PC-9 (cell line): ENCODE data around the gene DNAAF5. TPM values are rescaled to one million over a fixed set of nuclear protein-coding genes. Genes with fewer than 3 reads are reported as not detected.

ENCODE experiments used
- BruUV-seq: library from RNA; stranded (reverse); fragments of 400-500 nt; replicated peaks from 2 replicates; lab custom pipeline; 2021; lab: Mats Ljungman, UMichigan
- CTCF ChIA-PET: fragments of 300-600 bp; sonication (Branson Sonifier 250); formaldehyde crosslinking; loops from one replicate; lab custom pipeline; 2022; ENCODE audit warnings: antibody characterized with exemption; lab: Charles Lee
- POLR2A ChIA-PET: fragments of 300-600 bp; sonication (Branson Sonifier 250); formaldehyde crosslinking; loops from one replicate; lab custom pipeline; 2022; ENCODE audit warnings: antibody characterized with exemption; ENCODE audit not compliant: unreplicated experiment; lab: Charles Lee
- DNase-seq, 2 experiments: peaks; one replicate each; pipeline versions ENCODE4 v3.0.0 to v3.0.0-alpha.2; 2015 to 2022; ENCODE audit warnings: mixed read lengths in 1 of 2
- H2AFZ ChIP-seq: fragments of 200-600 bp; sonication (generic); 2 replicates; pipeline ENCODE4 v1.8.1; 2017; ENCODE audit warnings: antibody characterized with exemption
- H3F3A ChIP-seq: fragments of 200-600 bp; sonication (generic); 2 replicates; pipeline ENCODE4 v1.8.1; 2017; ENCODE audit warnings: antibody characterized with exemption, mild to moderate bottlenecking, low read depth; ENCODE audit not compliant: insufficient read depth
- H3K27ac ChIP-seq: fragments of 200-600 bp; sonication (generic); 2 replicates; pipeline ENCODE4 v1.6.1; 2016; ENCODE audit warnings: mixed run types
- H3K27me3 ChIP-seq: fragments of 200-600 bp; sonication (generic); 2 replicates; pipeline ENCODE4 v1.6.1; 2016; ENCODE audit warnings: low read depth, mixed run types; ENCODE audit not compliant: insufficient read depth
- H3K36me3 ChIP-seq: fragments of 200-600 bp; sonication (generic); 2 replicates; pipeline ENCODE4 v1.6.1; 2016; ENCODE audit warnings: low read depth, mixed run types
- H3K4me1 ChIP-seq: fragments of 200-600 bp; sonication (generic); replicated peaks from 2 replicates; pipeline ENCODE4 v1.6.1; 2016; ENCODE audit warnings: mixed run types; ENCODE audit not compliant: insufficient read depth
- H3K4me2 ChIP-seq: fragments of 200-600 bp; sonication (generic); 2 replicates; pipeline ENCODE4 v1.6.1; 2017; ENCODE audit warnings: mixed run types
- H3K4me3 ChIP-seq: fragments of 200-600 bp; sonication (generic); 2 replicates; pipeline ENCODE4 v1.6.1; 2016; ENCODE audit warnings: mixed run types
- H3K79me2 ChIP-seq: fragments of 200-600 bp; sonication (generic); 2 replicates; pipeline ENCODE4 v1.6.1; 2017; ENCODE audit warnings: low read depth, mixed run types
- H3K9me2 ChIP-seq: fragments of 200-600 bp; sonication (generic); 2 replicates; pipeline ENCODE4 v1.8.1; 2017; ENCODE audit warnings: mild to moderate bottlenecking; ENCODE audit not compliant: insufficient read depth
- H3K9me3 ChIP-seq: fragments of 200-600 bp; sonication (generic); 2 replicates; pipeline ENCODE4 v1.8.1; 2016; ENCODE audit warnings: low read depth; ENCODE audit not compliant: insufficient read depth
- H4K20me1 ChIP-seq: fragments of 200-600 bp; sonication (generic); 2 replicates; pipeline ENCODE4 v1.8.1; 2017; ENCODE audit not compliant: insufficient read depth
- EZH2 ChIP-seq: fragments of 200-600 bp; sonication (generic); IDR thresholded peaks from 2 replicates; pipeline ENCODE4 v1.8.0; 2017; ENCODE audit warnings: antibody characterized with exemption, low read depth
- intact Hi-C: fragments of 100-400 bp; cut with micrococcal nuclease; formaldehyde crosslinking; loops from one replicate; pipeline ENCODE4 v1.10.0; 2022; ENCODE audit not compliant: unreplicated experiment
- total RNA-seq: library from RNA; stranded (reverse); gene quantifications from 2 replicates; pipeline ENCODE4 v1.2.3, GENCODE V29; 2021
- TF ChIP-seq, protein P1 (sequence below): fragments of 200-600 bp; sonication (generic); conservative IDR thresholded peaks from 2 replicates; pipeline ENCODE4 v1.6.1; 2017; ENCODE audit warnings: mixed run types, antibody characterized with exemption, mild to moderate bottlenecking, moderate library complexity

DNAAF5 gene
- total RNA-seq, 1 experiment from 2014 or later = 63.2 TPM

DNA sequence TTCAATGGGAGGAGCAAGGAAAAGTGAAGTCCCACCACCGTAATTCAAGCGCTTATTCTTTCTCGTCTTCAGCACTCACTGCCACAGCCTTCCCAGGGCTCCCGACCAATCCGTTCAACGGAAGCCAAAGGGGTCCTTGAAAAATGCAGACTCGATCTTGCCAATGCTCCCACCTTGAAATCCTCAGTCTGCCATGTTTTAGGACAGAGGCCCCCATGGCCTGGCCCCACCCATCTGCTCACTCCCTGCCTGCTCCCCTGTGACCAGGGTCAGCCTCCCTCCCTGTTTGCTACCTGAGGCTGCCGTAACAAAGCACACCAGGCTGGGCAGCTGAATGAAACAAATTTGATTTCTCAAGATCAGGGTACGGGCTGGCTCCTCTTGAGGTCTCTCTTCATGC lies 3.0 kb upstream of the DNAAF5 start:
- DNase-seq = no peak
- Histone ChIP-seq H3K79me2 (peaks cover 51% of the 10 kb centered on the region), H2AFZ (no peak overlapping the region), H3K4me3 (no peak overlapping the region), H3K9me2 (no peaks in the 10 kb centered on the region), H3K4me2 (no peak overlapping the region), H4K20me1 (peaks cover 9% of the 10 kb centered on the region), H3F3A (peaks cover 14% of the 10 kb centered on the region), H3K27ac (no peak overlapping the region), H3K36me3 (peaks cover 38% of the 10 kb centered on the region), H3K4me1 (peaks cover 25% of the 10 kb centered on the region), H3K27me3 (no peaks in the 10 kb centered on the region), H3K9me3 (peaks cover 26% of the 10 kb centered on the region)
- POLR2A ChIA-PET = no interaction called here
- intact Hi-C loops = no loop called here
- CTCF ChIA-PET = no interaction called here
- no TSS peak for BruUV-seq
- TF ChIP-seq, protein P1, sequence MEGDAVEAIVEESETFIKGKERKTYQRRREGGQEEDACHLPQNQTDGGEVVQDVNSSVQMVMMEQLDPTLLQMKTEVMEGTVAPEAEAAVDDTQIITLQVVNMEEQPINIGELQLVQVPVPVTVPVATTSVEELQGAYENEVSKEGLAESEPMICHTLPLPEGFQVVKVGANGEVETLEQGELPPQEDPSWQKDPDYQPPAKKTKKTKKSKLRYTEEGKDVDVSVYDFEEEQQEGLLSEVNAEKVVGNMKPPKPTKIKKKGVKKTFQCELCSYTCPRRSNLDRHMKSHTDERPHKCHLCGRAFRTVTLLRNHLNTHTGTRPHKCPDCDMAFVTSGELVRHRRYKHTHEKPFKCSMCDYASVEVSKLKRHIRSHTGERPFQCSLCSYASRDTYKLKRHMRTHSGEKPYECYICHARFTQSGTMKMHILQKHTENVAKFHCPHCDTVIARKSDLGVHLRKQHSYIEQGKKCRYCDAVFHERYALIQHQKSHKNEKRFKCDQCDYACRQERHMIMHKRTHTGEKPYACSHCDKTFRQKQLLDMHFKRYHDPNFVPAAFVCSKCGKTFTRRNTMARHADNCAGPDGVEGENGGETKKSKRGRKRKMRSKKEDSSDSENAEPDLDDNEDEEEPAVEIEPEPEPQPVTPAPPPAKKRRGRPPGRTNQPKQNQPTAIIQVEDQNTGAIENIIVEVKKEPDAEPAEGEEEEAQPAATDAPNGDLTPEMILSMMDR = no peak
- TF ChIP-seq EZH2 = no peak

DNA sequence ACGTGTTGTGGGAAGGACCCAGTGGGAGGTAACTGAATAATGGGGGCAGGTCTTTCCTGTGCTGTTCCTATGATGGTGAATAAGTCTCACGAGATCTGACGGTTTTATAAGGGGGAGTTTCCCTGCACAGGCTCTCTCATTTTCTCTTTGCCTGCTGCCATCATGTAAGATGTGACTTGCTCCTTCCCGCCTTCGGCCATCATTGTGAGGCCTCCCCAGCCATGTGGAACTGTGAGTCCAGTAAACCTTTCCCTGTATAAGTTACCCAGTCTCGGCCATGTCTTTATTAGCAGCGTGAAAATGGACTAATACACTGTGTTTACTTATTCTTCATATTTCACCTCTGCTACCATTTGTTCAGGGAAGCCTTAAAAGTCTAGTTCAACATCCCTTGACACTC lies 2.2 kb upstream of the DNAAF5 start:
- H3K4me2 ChIP-seq = no peak overlapping the region
- no peaks in the 10 kb centered on the region for H3K9me2 ChIP-seq
- BruUV-seq = no TSS peak
- POLR2A ChIA-PET = no interaction called here
- peaks cover 38% of the 10 kb centered on the region for H3K36me3 ChIP-seq
- TF ChIP-seq EZH2 = no peak
- TF ChIP-seq, protein P1 = no peak
- peaks cover 52% of the 10 kb centered on the region for H3K79me2 ChIP-seq
- H4K20me1 ChIP-seq = peaks cover 13% of the 10 kb centered on the region
- H3K4me3 ChIP-seq = no peak overlapping the region
- intact Hi-C loops = no loop called here
- peaks cover 26% of the 10 kb centered on the region for H3K9me3 ChIP-seq
- peaks cover 14% of the 10 kb centered on the region for H3F3A ChIP-seq
- CTCF ChIA-PET = no interaction called here
- peaks cover 25% of the 10 kb centered on the region for H3K4me1 ChIP-seq
- H3K27ac ChIP-seq = no peak overlapping the region
- no peak for DNase-seq
- no peaks in the 10 kb centered on the region for H3K27me3 ChIP-seq
- H2AFZ ChIP-seq = no peak overlapping the region

DNA sequence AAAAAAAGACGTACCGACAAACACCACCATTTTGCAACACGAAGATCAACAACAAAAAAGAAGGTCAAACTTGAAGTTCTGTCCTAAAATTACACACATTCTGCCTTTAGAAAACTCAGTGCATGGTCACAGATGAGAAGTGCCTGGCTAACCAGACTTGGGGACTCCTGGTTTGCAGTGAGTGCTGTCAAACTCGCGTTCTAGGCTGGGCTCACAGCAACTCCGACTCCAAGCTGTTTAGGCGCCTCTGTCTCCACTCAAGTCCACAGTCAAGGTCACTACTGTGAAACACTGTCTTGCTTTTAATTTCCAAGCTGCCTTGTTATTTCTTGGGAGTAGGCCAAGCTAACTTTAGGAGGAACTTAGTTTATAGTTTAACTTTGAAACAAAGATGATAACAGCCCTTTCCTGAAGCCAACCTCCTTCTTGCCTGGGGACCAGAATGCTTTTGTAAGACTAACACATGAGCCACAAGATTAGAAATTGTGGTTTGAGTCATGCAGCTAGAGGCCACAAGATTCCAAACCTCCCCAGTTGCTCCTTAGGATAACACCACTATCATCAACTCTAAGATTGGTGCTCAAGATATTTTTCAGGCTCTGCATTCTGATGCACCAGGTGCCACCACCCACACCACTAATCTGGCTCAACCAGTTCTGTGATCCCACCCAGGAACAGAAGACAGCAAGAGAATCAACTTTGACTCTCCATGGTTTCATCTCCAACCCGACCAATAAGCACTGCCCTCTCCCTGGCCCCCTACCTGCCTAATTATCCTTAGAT lies 1.1 kb upstream of the DNAAF5 start:
- TSS peak; percentile 62 for BruUV-seq
- CTCF ChIA-PET = no interaction called here
- peaks cover 38% of the 10 kb centered on the region for H3K36me3 ChIP-seq

More for the DNA sequence above, 1.1 kb upstream of the DNAAF5 start:
- Histone ChIP-seq H3K27ac (peak overlapping the region; percentile 68), H3K4me1 (peaks cover 25% of the 10 kb centered on the region), H3K9me2 (no peaks in the 10 kb centered on the region), H4K20me1 (peaks cover 10% of the 10 kb centered on the region), H2AFZ (no peak overlapping the region), H3K79me2 (peaks cover 52% of the 10 kb centered on the region), H3K4me2 (peak overlapping the region; percentile 96), H3F3A (peaks cover 14% of the 10 kb centered on the region), H3K4me3 (peak overlapping the region; percentile 74), H3K9me3 (peaks cover 26% of the 10 kb centered on the region), H3K27me3 (no peaks in the 10 kb centered on the region)
- TF ChIP-seq EZH2 = no peak
- TF ChIP-seq, protein P1 = no peak
- intact Hi-C loops = no loop called here
- POLR2A ChIA-PET = no interaction called here
- DNase-seq = peak; percentile 50 to 81
